ENCODE measurements around the gene B4GALT2.

DNA sequence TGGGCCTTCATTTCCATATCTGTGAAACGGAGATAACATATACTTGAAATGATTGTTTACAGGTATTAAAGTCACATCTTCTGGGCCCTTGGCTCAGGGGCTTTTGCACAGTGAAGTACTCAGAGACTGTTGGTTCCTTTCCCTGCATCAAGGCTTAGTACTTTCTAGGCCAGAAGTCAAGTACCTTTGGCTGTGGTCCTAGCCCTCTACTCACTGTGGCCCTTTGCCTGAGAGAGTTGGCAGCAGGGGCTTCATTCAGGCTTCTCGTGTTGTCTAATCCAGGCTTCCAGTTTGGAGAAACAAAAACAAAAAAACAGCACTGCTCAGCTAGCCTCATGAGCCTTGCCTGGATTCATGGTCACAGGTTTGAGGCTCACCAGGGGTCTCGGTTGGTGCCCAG is 17.3 kb upstream of the B4GALT2 start:
- no peak for TF ChIP-seq POLR2AphosphoS5 (IDR thresholded peaks at IDR 0.05; ENCODE audit: low read depth, low read length)
- no peak for TF ChIP-seq POLR2A (IDR thresholded peaks at IDR 0.05; ENCODE audit: low read depth, low read length)
- TF ChIP-seq TAF1 (IDR thresholded peaks at IDR 0.05; ENCODE audit: low read depth, low read length): no peak
